ENCODE data around the gene PLCH1. TPM values are rescaled to one million over a fixed set of nuclear protein-coding genes. Genes with fewer than 3 reads are reported as not detected.

Gene PLCH1
- total and polyA plus RNA-seq, 4 donors = 0.03 to 1.0 (median 0.22) TPM

- Histone ChIP-seq H3K4me1 (ENCODE audit: control insufficient read depth in 4 of 4, insufficient read depth in 4 of 4, low read length in 3 of 4) (peaks cover 0 to 16% (median 8%) of the 10 kb centered on the region in 4 donors), H3K27me3 (ENCODE audit: control insufficient read depth in 4 of 4, insufficient read depth in 4 of 4, low read length in 3 of 4) (no peaks in the 10 kb centered on the region), H3K9ac (ENCODE audit: low read depth in 1 of 2, low read length in 2 of 2) (no peak overlapping the region), H3K36me3 (ENCODE audit: control insufficient read depth in 4 of 4, insufficient read depth in 3 of 4, low read depth in 1 of 4, low read length in 3 of 4) (no peaks in the 10 kb centered on the region), H3K4me3 (ENCODE audit: low read depth in 1 of 3, low read length in 3 of 3) (no peak overlapping the region), H3K27ac (ENCODE audit: low read depth in 1 of 2, low read length in 2 of 2) (no peak overlapping the region), H3K9me3 (ENCODE audit: control insufficient read depth in 4 of 4, low read length in 3 of 4) (no peaks in the 10 kb centered on the region)
- TF ChIP-seq MAX (IDR thresholded peaks at IDR 0.05) (no peak), YY1 (IDR thresholded peaks at IDR 0.05) (no peak), NR2F2 (IDR thresholded peaks at IDR 0.05) (no peak)
- 94% methylated on average over 3 of the region's 3 CpGs for WGBS
- DNase-seq (ENCODE audit: low spot score) = no peak
Observed at GRCh38 chr3:155747946-155748290, 3.0 kb upstream of the PLCH1 start.

GRCh38 chr3:155747286-155747945, 2.5 kb upstream of the PLCH1 start:
- Histone ChIP-seq H3K4me3 (ENCODE audit: low read depth in 1 of 3, low read length in 3 of 3) (no peak overlapping the region), H3K36me3 (ENCODE audit: control insufficient read depth in 4 of 4, insufficient read depth in 3 of 4, low read depth in 1 of 4, low read length in 3 of 4) (no peaks in the 10 kb centered on the region), H3K9me3 (ENCODE audit: control insufficient read depth in 4 of 4, low read length in 3 of 4) (no peaks in the 10 kb centered on the region), H3K27me3 (ENCODE audit: control insufficient read depth in 4 of 4, insufficient read depth in 4 of 4, low read length in 3 of 4) (no peaks in the 10 kb centered on the region), H3K27ac (ENCODE audit: low read depth in 1 of 2, low read length in 2 of 2) (no peak overlapping the region), H3K9ac (ENCODE audit: low read depth in 1 of 2, low read length in 2 of 2) (no peak overlapping the region), H3K4me1 (ENCODE audit: control insufficient read depth in 4 of 4, insufficient read depth in 4 of 4, low read length in 3 of 4) (peaks cover 0 to 16% (median 8%) of the 10 kb centered on the region in 4 donors)
- TF ChIP-seq ATF3 (IDR thresholded peaks at IDR 0.05) = no peak
- 76% methylated on average over 2 of the region's 2 CpGs for WGBS
- no peak for DNase-seq (ENCODE audit: low spot score)

- TF ChIP-seq FOXA2 (IDR thresholded peaks at IDR 0.05) (no peak), HNF4G (IDR thresholded peaks at IDR 0.05) (no peak), ZBTB33 (IDR thresholded peaks at IDR 0.05) (no peak), RXRA (IDR thresholded peaks at IDR 0.05) (no peak), MAX (IDR thresholded peaks at IDR 0.05) (no peak), EGR1 (IDR thresholded peaks at IDR 0.05; ENCODE audit: low read depth in 2 of 2) (no peak), RAD21 (IDR thresholded peaks at IDR 0.05) (no peak)
- no peak overlapping the region for H3K9ac ChIP-seq (ENCODE audit: low read depth in 1 of 2, low read length in 2 of 2)
- no peaks in the 10 kb centered on the region for H3K36me3 ChIP-seq (ENCODE audit: control insufficient read depth in 4 of 4, insufficient read depth in 3 of 4, low read depth in 1 of 4, low read length in 3 of 4)
- H3K4me3 ChIP-seq (ENCODE audit: low read depth in 1 of 3, low read length in 3 of 3) = no peak overlapping the region
- H3K27me3 ChIP-seq (ENCODE audit: control insufficient read depth in 4 of 4, insufficient read depth in 4 of 4, low read length in 3 of 4) = no peaks in the 10 kb centered on the region
- no peak for DNase-seq (ENCODE audit: low spot score)
- WGBS = 88% methylated on average over 1 of the region's 1 CpG
- peaks cover 0 to 16% (median 8%) of the 10 kb centered on the region in 4 donors for H3K4me1 ChIP-seq (ENCODE audit: control insufficient read depth in 4 of 4, insufficient read depth in 4 of 4, low read length in 3 of 4)
- H3K27ac ChIP-seq (ENCODE audit: low read depth in 1 of 2, low read length in 2 of 2) = no peak overlapping the region
- no peaks in the 10 kb centered on the region for H3K9me3 ChIP-seq (ENCODE audit: control insufficient read depth in 4 of 4, low read length in 3 of 4)
Observed at GRCh38 chr3:155746703-155747102, 1.8 kb upstream of the PLCH1 start.
